GM12878 (cell line): ENCODE results near the gene TPSB2. TPM values are rescaled to one million over a fixed set of nuclear protein-coding genes. Genes with fewer than 3 reads are reported as not detected.

Source experiments
- ATAC-seq: fragments of 200-7000 bp; cut with Tn5 transposase; 3 replicates; pipeline ENCODE4 v1.9.1; 2020; ENCODE audit warnings: mild to moderate bottlenecking, moderate library complexity
- BruUV-seq: library from RNA; stranded (reverse); fragments of 400-500 nt; replicated peaks from 2 replicates; lab custom pipeline; 2021; lab: Mats Ljungman, UMichigan
- CTCF ChIA-PET: fragments of 300-600 bp; sonication (Branson Sonifier 250); formaldehyde crosslinking; extraction: SDS; loops from one replicate; lab custom pipeline; 2021; ENCODE audit warnings: inconsistent platforms; lab: Yijun Ruan, JAX
- POLR2A ChIA-PET: fragments of 350-600 bp; formaldehyde crosslinking; extraction: SDS; loops from one replicate; lab custom pipeline; 2021; ENCODE audit warnings: inconsistent platforms; lab: Charles Lee
- RAD21 ChIA-PET: fragments of 300-600 bp; sonication (Branson Sonifier 250); formaldehyde crosslinking; loops from one replicate; lab custom pipeline; 2023; ENCODE audit warnings: antibody characterized with exemption; ENCODE audit not compliant: unreplicated experiment; lab: Charles Lee
- SMC1A ChIA-PET: fragments of 300-600 bp; sonication (Branson Sonifier 250); formaldehyde crosslinking; loops from one replicate; lab custom pipeline; 2023; ENCODE audit not compliant: unreplicated experiment, uncharacterized antibody; lab: Charles Lee
- DNase-seq: peaks from one replicate; pipeline ENCODE4 v3.0.0-alpha.2; 2011; ENCODE audit warnings: low read depth, low spot score
- FAIRE-seq: peaks from 3 replicates; lab custom pipeline; 2011; peaks lifted over from hg19 to GRCh38; lab: Jason Lieb, UNC
- H2AFZ ChIP-seq: 2 replicates; pipeline ENCODE4 v1.6.0; 2011; ENCODE audit warnings: low read depth, low read length, control low read depth; ENCODE audit not compliant: control insufficient read depth
- H3K27ac ChIP-seq: 2 replicates; pipeline ENCODE4 v1.5.1; 2011; ENCODE audit warnings: control low read depth; ENCODE audit not compliant: control insufficient read depth, insufficient read depth
- H3K27me3 ChIP-seq, 2 experiments: replicated peaks in 1 of 2; 2 replicates each; pipeline versions ENCODE4 v1.6.0 to v1.6.1; 2011; ENCODE audit warnings: low read length in 1 of 2; ENCODE audit not compliant: control insufficient read depth in 2 of 2, insufficient read depth in 2 of 2
- H3K36me3 ChIP-seq, 2 experiments: 2 replicates each; pipeline ENCODE4 v1.5.1; 2011; ENCODE audit warnings: low read length in 1 of 2; ENCODE audit not compliant: control insufficient read depth in 2 of 2, insufficient read depth in 2 of 2
- H3K4me1 ChIP-seq: 2 replicates; pipeline ENCODE4 v1.6.1; 2011; ENCODE audit warnings: mild to moderate bottlenecking, low read length, moderate library complexity, mixed read lengths; ENCODE audit not compliant: control insufficient read depth, insufficient read depth
- H3K4me2 ChIP-seq: 2 replicates; pipeline ENCODE4 v1.6.0; 2011; ENCODE audit warnings: control low read depth; ENCODE audit not compliant: control insufficient read depth, insufficient read depth
- H3K4me3 ChIP-seq: fragments of 200-600 bp; sonication (generic); 2 replicates; pipeline ENCODE4 v1.5.1; 2016
- H3K79me2 ChIP-seq: 2 replicates; pipeline ENCODE4 v1.6.0; 2011; ENCODE audit warnings: low read length; ENCODE audit not compliant: control insufficient read depth, insufficient read depth
- H3K9ac ChIP-seq: 2 replicates; pipeline ENCODE4 v1.8.0; 2011; ENCODE audit warnings: low read length, control low read depth, mixed read lengths; ENCODE audit not compliant: control insufficient read depth, insufficient read depth
- H3K9me3 ChIP-seq: replicated peaks from 3 replicates; pipeline ENCODE4 v1.5.1; 2011; ENCODE audit warnings: mild to moderate bottlenecking, low read length; ENCODE audit not compliant: control insufficient read depth, insufficient read depth
- H4K20me1 ChIP-seq: 2 replicates; pipeline ENCODE4 v1.6.0; 2011; ENCODE audit not compliant: control insufficient read depth, insufficient read depth
- BMI1 ChIP-seq: fragments of 450-650 bp; IDR thresholded peaks from 2 replicates; pipeline ENCODE4 v1.6.1; 2016; ENCODE audit warnings: mild to moderate bottlenecking, moderate library complexity, borderline replicate concordance
- HDGF ChIP-seq: fragments of 450-650 bp; IDR thresholded peaks from 2 replicates; pipeline ENCODE4 v1.6.1; 2016; ENCODE audit warnings: antibody characterized with exemption
- KLF5 ChIP-seq: fragments of 450-650 bp; IDR thresholded peaks from 2 replicates; pipeline ENCODE4 v1.6.1; 2014; ENCODE audit warnings: mild to moderate bottlenecking; ENCODE audit not compliant: partially characterized antibody
- MYB ChIP-seq: fragments of 150-350 bp; IDR thresholded peaks from 2 replicates; pipeline ENCODE4 v1.6.1; 2014; ENCODE audit warnings: mild to moderate bottlenecking, low read depth, low read length, borderline replicate concordance
- PAX8 ChIP-seq: fragments of 450-650 bp; IDR thresholded peaks from 2 replicates; pipeline ENCODE4 v1.6.1; 2017; ENCODE audit warnings: mild to moderate bottlenecking, moderate library complexity
- WGBS: methylation state at CpG from one replicate; pipeline ENCODE4 v1.1.6; 2016; ENCODE audit warnings: low lambda C conversion rate; ENCODE audit not compliant: insufficient replicate concordance, insufficient coverage; ENCODE audit errors: missing lambda C conversion rate; 5-methylcytosine and 5-hydroxymethylcytosine counted together
- in situ Hi-C: fragments of 300-500 bp; cut with MboI; formaldehyde crosslinking; loops from 9 replicates; pipeline ENCODE4 v1.14.3; 2018; ENCODE audit warnings: mixed read lengths
- intact Hi-C: fragments of 100-400 bp; cut with micrococcal nuclease; formaldehyde crosslinking; loops from one replicate; pipeline ENCODE4 v1.14.2; 2022; ENCODE audit not compliant: unreplicated experiment
- polyA plus RNA-seq, 11 experiments: library from polyadenylated mRNA; depleted of rRNA in 4 of 11; unstranded in 6 of 11; stranded (reverse) in 5 of 11; fragments of >200 nt; fragmentation: Nextera tagmentation in 4 of 11; fragmentation: Illumina TruSeq in 1 of 11; extraction: Ambion mirVana in 4 of 11; extraction: Trizol in 1 of 11; gene quantifications; 1 replicate in 1 of 11; 2 replicates in 10 of 11; pipeline versions ENCODE4 v1.2.1 to v1.2.3, GENCODE V29; 2011 to 2016; ENCODE audit warnings: inconsistent platforms in 2 of 11, missing spikeins in 2 of 11, low read depth in 1 of 11
- total RNA-seq, 4 experiments: library from RNA; depleted of rRNA in 3 of 4; stranded (reverse); fragments of >200 nt in 3 of 4; fragmentation: Illumina TruSeq in 1 of 4; extraction: Trizol in 1 of 4; gene quantifications; 2 replicates each; pipeline versions ENCODE4 v1.2.1 to v1.2.3, GENCODE V29; 2013 to 2021
- TF ChIP-seq, protein P1 (sequence below): fragments of 450-650 bp; formaldehyde crosslinking; IDR thresholded peaks from 2 replicates; pipeline ENCODE4 v1.4.0; 2022; ENCODE audit warnings: mild to moderate bottlenecking, moderate library complexity
- TF ChIP-seq, protein P2 (sequence below): IDR thresholded peaks from 2 replicates; pipeline ENCODE4 v1.6.1; 2012; ENCODE audit warnings: improper control_type of control experiment, low read depth, low read length; ENCODE audit not compliant: insufficient replicate concordance
- TF ChIP-seq, protein P3 (sequence below): fragments of 450-650 bp; IDR thresholded peaks from 2 replicates; pipeline ENCODE4 v1.6.1; 2014; ENCODE audit warnings: mild to moderate bottlenecking

TPSB2 gene
- total and polyA plus RNA-seq, 10 of the 15 experiments (the other 5 are each of a cell fraction or from before 2014, with no cell fraction given) = not detected

DNA sequence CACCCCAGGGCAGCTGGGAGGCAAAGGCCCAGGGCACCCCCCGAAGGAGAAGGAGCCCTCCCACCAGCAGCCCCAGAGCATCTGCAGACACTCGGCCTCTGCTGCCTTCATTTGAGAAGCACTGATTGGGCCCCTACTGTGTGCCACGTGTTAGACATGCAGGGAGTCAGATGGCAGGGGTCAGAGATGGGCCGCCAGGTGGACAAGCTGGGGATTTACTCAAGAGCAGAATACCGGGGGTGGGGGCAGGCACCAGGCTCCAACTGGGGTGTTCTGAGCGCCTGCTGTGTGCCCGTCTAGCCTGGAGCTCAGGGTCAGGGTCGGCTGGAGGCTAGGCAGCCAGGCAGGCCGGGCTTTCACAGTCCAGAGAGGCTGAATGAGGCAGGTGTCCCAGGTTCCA, 23.7 kb downstream of the TPSB2 start:
- TF ChIP-seq HDGF = no peak
- TF ChIP-seq, protein P1, sequence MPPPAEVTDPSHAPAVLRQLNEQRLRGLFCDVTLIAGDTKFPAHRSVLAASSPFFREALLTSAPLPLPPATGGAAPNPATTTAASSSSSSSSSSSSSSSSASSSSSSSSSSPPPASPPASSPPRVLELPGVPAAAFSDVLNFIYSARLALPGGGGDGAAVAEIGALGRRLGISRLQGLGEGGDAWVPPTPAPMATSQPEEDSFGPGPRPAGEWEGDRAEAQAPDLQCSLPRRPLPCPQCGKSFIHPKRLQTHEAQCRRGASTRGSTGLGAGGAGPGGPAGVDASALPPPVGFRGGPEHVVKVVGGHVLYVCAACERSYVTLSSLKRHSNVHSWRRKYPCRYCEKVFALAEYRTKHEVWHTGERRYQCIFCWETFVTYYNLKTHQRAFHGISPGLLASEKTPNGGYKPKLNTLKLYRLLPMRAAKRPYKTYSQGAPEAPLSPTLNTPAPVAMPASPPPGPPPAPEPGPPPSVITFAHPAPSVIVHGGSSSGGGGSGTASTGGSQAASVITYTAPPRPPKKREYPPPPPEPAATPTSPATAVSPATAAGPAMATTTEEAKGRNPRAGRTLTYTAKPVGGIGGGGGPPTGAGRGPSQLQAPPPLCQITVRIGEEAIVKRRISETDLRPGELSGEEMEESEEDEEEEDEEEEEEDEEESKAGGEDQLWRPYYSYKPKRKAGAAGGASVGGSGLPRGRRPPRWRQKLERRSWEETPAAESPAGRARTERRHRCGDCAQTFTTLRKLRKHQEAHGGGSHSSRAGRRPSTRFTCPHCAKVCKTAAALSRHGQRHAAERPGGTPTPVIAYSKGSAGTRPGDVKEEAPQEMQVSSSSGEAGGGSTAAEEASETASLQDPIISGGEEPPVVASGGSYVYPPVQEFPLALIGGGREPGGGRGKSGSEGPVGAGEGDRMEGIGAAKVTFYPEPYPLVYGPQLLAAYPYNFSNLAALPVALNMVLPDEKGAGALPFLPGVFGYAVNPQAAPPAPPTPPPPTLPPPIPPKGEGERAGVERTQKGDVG (CRISPR knock-in tag) = no peak
- no peak overlapping the region for H3K4me2 ChIP-seq
- CTCF ChIA-PET = no interaction called here
- BruUV-seq = no TSS peak
- H3K4me1 ChIP-seq = no peaks in the 10 kb centered on the region
- ATAC-seq (no peak), FAIRE-seq (no peak), DNase-seq (no peak)
- H2AFZ ChIP-seq = no peak overlapping the region
- RAD21 ChIA-PET = no interaction called here
- H3K36me3 ChIP-seq = no peaks in the 10 kb centered on the region
- H4K20me1 ChIP-seq = no peaks in the 10 kb centered on the region
- intact Hi-C loops (no loop called here), in situ Hi-C loops (no loop called here)
- no peaks in the 10 kb centered on the region for H3K9me3 ChIP-seq
- H3K27me3 ChIP-seq = no peaks in the 10 kb centered on the region
- 30% methylated on average over 9 of the region's 9 CpGs for WGBS
- H3K4me3 ChIP-seq = no peak overlapping the region
- POLR2A ChIA-PET = no interaction called here
- no peaks in the 10 kb centered on the region for H3K79me2 ChIP-seq
- SMC1A ChIA-PET = no interaction called here
- no peak overlapping the region for H3K9ac ChIP-seq
- no peak overlapping the region for H3K27ac ChIP-seq

DNA sequence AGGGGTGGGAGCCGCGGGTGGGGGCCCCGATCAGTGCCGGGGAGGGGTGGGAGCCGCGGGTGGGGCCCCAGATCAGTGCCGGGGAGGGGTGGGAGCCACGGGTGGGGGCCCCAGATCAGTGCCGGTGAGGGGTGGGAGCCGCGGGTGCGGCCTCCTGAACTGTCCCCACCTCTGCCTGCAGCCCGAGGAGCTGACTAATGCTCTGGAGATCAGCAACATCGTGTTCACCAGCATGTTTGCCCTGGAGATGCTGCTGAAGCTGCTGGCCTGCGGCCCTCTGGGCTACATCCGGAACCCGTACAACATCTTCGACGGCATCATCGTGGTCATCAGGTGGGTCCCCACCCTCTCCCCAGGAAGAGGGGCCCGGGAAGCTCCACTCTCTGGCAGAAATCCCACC, 25.1 kb downstream of the TPSB2 start:
- no peak overlapping the region for H3K4me3 ChIP-seq
- SMC1A ChIA-PET = no interaction called here
- no peaks in the 10 kb centered on the region for H3K4me1 ChIP-seq
- DNase-seq (no peak), ATAC-seq (no peak), FAIRE-seq (no peak)
- H3K9ac ChIP-seq = no peak overlapping the region
- in situ Hi-C loops (no loop called here), intact Hi-C loops (no loop called here)
- WGBS = 59% methylated on average over 16 of the region's 21 CpGs
- CTCF ChIA-PET = no interaction called here
- H3K9me3 ChIP-seq = no peaks in the 10 kb centered on the region; the same call in 2 of the 3 replicates
- RAD21 ChIA-PET = no interaction called here
- no peaks in the 10 kb centered on the region for H4K20me1 ChIP-seq
- no peak overlapping the region for H2AFZ ChIP-seq
- BruUV-seq = no TSS peak
- H3K27ac ChIP-seq = no peak overlapping the region
- POLR2A ChIA-PET = interaction anchor here (0.6 kb wide), 1 partner anchor 628 kb away, joined by 3 read pairs; no protein-coding TSS in a partner anchor
- no peak overlapping the region for H3K4me2 ChIP-seq
- H3K27me3 ChIP-seq = no peaks in the 10 kb centered on the region
- H3K36me3 ChIP-seq = no peaks in the 10 kb centered on the region
- H3K79me2 ChIP-seq = no peaks in the 10 kb centered on the region
- TF ChIP-seq, protein P2, sequence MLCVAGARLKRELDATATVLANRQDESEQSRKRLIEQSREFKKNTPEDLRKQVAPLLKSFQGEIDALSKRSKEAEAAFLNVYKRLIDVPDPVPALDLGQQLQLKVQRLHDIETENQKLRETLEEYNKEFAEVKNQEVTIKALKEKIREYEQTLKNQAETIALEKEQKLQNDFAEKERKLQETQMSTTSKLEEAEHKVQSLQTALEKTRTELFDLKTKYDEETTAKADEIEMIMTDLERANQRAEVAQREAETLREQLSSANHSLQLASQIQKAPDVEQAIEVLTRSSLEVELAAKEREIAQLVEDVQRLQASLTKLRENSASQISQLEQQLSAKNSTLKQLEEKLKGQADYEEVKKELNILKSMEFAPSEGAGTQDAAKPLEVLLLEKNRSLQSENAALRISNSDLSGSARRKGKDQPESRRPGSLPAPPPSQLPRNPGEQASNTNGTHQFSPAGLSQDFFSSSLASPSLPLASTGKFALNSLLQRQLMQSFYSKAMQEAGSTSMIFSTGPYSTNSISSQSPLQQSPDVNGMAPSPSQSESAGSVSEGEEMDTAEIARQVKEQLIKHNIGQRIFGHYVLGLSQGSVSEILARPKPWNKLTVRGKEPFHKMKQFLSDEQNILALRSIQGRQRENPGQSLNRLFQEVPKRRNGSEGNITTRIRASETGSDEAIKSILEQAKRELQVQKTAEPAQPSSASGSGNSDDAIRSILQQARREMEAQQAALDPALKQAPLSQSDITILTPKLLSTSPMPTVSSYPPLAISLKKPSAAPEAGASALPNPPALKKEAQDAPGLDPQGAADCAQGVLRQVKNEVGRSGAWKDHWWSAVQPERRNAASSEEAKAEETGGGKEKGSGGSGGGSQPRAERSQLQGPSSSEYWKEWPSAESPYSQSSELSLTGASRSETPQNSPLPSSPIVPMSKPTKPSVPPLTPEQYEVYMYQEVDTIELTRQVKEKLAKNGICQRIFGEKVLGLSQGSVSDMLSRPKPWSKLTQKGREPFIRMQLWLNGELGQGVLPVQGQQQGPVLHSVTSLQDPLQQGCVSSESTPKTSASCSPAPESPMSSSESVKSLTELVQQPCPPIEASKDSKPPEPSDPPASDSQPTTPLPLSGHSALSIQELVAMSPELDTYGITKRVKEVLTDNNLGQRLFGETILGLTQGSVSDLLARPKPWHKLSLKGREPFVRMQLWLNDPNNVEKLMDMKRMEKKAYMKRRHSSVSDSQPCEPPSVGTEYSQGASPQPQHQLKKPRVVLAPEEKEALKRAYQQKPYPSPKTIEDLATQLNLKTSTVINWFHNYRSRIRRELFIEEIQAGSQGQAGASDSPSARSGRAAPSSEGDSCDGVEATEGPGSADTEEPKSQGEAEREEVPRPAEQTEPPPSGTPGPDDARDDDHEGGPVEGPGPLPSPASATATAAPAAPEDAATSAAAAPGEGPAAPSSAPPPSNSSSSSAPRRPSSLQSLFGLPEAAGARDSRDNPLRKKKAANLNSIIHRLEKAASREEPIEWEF = no peak
- TF ChIP-seq, protein P3, sequence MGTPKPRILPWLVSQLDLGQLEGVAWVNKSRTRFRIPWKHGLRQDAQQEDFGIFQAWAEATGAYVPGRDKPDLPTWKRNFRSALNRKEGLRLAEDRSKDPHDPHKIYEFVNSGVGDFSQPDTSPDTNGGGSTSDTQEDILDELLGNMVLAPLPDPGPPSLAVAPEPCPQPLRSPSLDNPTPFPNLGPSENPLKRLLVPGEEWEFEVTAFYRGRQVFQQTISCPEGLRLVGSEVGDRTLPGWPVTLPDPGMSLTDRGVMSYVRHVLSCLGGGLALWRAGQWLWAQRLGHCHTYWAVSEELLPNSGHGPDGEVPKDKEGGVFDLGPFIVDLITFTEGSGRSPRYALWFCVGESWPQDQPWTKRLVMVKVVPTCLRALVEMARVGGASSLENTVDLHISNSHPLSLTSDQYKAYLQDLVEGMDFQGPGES = no peak
- TF ChIP-seq KLF5 (no peak), PAX8 (no peak), BMI1 (no peak), MYB (no peak)
